Ishikawa (cell line): ENCODE measurements around the gene DDR2.

Source experiments
- CEBPB ChIP-seq: IDR thresholded peaks from 2 replicates; pipeline ENCODE4 v1.6.1; 2012
- CREB1 ChIP-seq: IDR thresholded peaks from 2 replicates; pipeline ENCODE4 v1.6.1; 2012; ENCODE audit warnings: low read depth
- EP300 ChIP-seq: IDR thresholded peaks from 2 replicates; pipeline ENCODE4 v1.6.1; 2012; ENCODE audit warnings: borderline replicate concordance
- MAX ChIP-seq: IDR thresholded peaks from 2 replicates; pipeline ENCODE4 v1.6.1; 2012
- NFIC ChIP-seq: IDR thresholded peaks from 2 replicates; pipeline ENCODE4 v1.6.1; 2012
- RAD21 ChIP-seq: IDR thresholded peaks from 2 replicates; pipeline ENCODE4 v1.6.1; 2012; ENCODE audit warnings: low read depth
- REST ChIP-seq: IDR thresholded peaks from 2 replicates; pipeline ENCODE4 v1.6.1; 2012; ENCODE audit warnings: low read depth, mild to moderate bottlenecking
- TAF1 ChIP-seq: IDR thresholded peaks from 2 replicates; pipeline ENCODE4 v1.6.1; 2012; ENCODE audit warnings: low read depth, mild to moderate bottlenecking
- TCF12 ChIP-seq: IDR thresholded peaks from 2 replicates; pipeline ENCODE4 v1.6.1; 2012; ENCODE audit warnings: low read depth
- YY1 ChIP-seq: IDR thresholded peaks from 2 replicates; pipeline ENCODE4 v1.6.1; 2012; ENCODE audit warnings: low read depth

- no peak for TF ChIP-seq TAF1
- no peak for TF ChIP-seq MAX
- no peak for TF ChIP-seq CREB1
- no peak for TF ChIP-seq YY1
- no peak for TF ChIP-seq NFIC
- TF ChIP-seq REST = no peak
- no peak for TF ChIP-seq CEBPB
- TF ChIP-seq TCF12 = no peak
- TF ChIP-seq EP300 = no peak
- no peak for TF ChIP-seq RAD21
These were observed 94.3 kb downstream of the DDR2 start for GRCh38 chr1:162726555-162726954.
